KOPT-K1 (cell line): ENCODE measurements around the gene SLC32A1.

Experiments
- H3K27ac ChIP-seq: fragments of 200-600 bp; sonication (generic); 2 replicates; pipeline ENCODE4 v1.5.1; 2016; ENCODE audit warnings: antibody characterized with exemption, mild to moderate bottlenecking, low read depth, low read length; ENCODE audit not compliant: poor library complexity, severe bottlenecking
- H3K36me3 ChIP-seq: fragments of 200-600 bp; sonication (generic); 2 replicates; pipeline ENCODE4 v1.5.1; 2017; ENCODE audit warnings: antibody characterized with exemption, mild to moderate bottlenecking, low read length, moderate library complexity; ENCODE audit not compliant: insufficient read depth
- H3K9me3 ChIP-seq: fragments of 200-600 bp; sonication (generic); 2 replicates; pipeline ENCODE4 v1.5.1; 2017; ENCODE audit warnings: antibody characterized with exemption, low read length, mild to moderate bottlenecking; ENCODE audit not compliant: insufficient read depth, poor library complexity, severe bottlenecking

SLC32A1 gene

GRCh38 chr20:38730167-38730988 is 6.1 kb downstream of the SLC32A1 start:
- Histone ChIP-seq H3K27ac (no peak overlapping the region), H3K9me3 (no peaks in the 10 kb centered on the region), H3K36me3 (no peaks in the 10 kb centered on the region)

- no peaks in the 10 kb centered on the region for H3K36me3 ChIP-seq
- H3K27ac ChIP-seq: no peak overlapping the region
- H3K9me3 ChIP-seq: no peaks in the 10 kb centered on the region
Observed at GRCh38 chr20:38730989-38731737, 6.9 kb downstream of the SLC32A1 start.

- H3K27ac ChIP-seq: no peak overlapping the region
- no peaks in the 10 kb centered on the region for H3K36me3 ChIP-seq
Observed at GRCh38 chr20:38731738-38732113, 7.4 kb downstream of the SLC32A1 start.

GRCh38 chr20:38732981-38733380 is 8.7 kb downstream of the SLC32A1 start:
- Histone ChIP-seq H3K27ac (no peak overlapping the region), H3K36me3 (no peaks in the 10 kb centered on the region), H3K9me3 (no peaks in the 10 kb centered on the region)

More at GRCh38 chr20:38731738-38732113, 7.4 kb downstream of the SLC32A1 start:
- H3K9me3 ChIP-seq: no peaks in the 10 kb centered on the region

- no peaks in the 10 kb centered on the region for H3K36me3 ChIP-seq
- no peak overlapping the region for H3K27ac ChIP-seq
- no peaks in the 10 kb centered on the region for H3K9me3 ChIP-seq
Observed at GRCh38 chr20:38735172-38735571, 10.9 kb downstream of the SLC32A1 start.

GRCh38 chr20:38737887-38738286 is 13.6 kb downstream of the SLC32A1 start:
- Histone ChIP-seq H3K36me3 (no peaks in the 10 kb centered on the region), H3K27ac (no peak overlapping the region)

GRCh38 chr20:38745757-38746156 is 21.5 kb downstream of the SLC32A1 start:
- H3K27ac ChIP-seq: no peak overlapping the region
- H3K9me3 ChIP-seq: no peaks in the 10 kb centered on the region
- H3K36me3 ChIP-seq: peaks cover 5% of the 10 kb centered on the region

More at GRCh38 chr20:38737887-38738286, 13.6 kb downstream of the SLC32A1 start:
- H3K9me3 ChIP-seq: no peaks in the 10 kb centered on the region

GRCh38 chr20:38747495-38748096 is 23.3 kb downstream of the SLC32A1 start:
- Histone ChIP-seq H3K36me3 (peaks cover 21% of the 10 kb centered on the region), H3K9me3 (no peaks in the 10 kb centered on the region), H3K27ac (peak overlapping the region; percentile 57)

GRCh38 chr20:38748097-38748860 is 24.0 kb downstream of the SLC32A1 start, which contains the start of gene ACTR5:
Gene ACTR5 (plus strand): TSS chr20:38748460. CDS start chr20:38748479, 19 bp downstream.
- Histone ChIP-seq H3K27ac (peak within 1 kb of the TSS; percentile 57), H3K9me3 (no peaks in the 10 kb centered on the region), H3K36me3 (peaks cover 28% of the 10 kb centered on the region)

- H3K27ac ChIP-seq: peak overlapping the region; percentile 57
- H3K9me3 ChIP-seq: no peaks in the 10 kb centered on the region
- H3K36me3 ChIP-seq: peaks cover 30% of the 10 kb centered on the region
Observed at GRCh38 chr20:38748861-38749149, 24.5 kb downstream of the SLC32A1 start.

GRCh38 chr20:38751360-38751976 is 27.2 kb downstream of the SLC32A1 start:
- Histone ChIP-seq H3K36me3 (peaks cover 55% of the 10 kb centered on the region), H3K9me3 (no peaks in the 10 kb centered on the region), H3K27ac (no peak overlapping the region)

- Histone ChIP-seq H3K36me3 (peaks cover 60% of the 10 kb centered on the region), H3K9me3 (no peaks in the 10 kb centered on the region)
Observed at GRCh38 chr20:38752029-38752428, 27.7 kb downstream of the SLC32A1 start.

GRCh38 chr20:38754924-38755323 is 30.6 kb downstream of the SLC32A1 start:
- Histone ChIP-seq H3K9me3 (no peaks in the 10 kb centered on the region), H3K36me3 (peaks cover 88% of the 10 kb centered on the region), H3K27ac (no peak overlapping the region)

More at GRCh38 chr20:38752029-38752428, 27.7 kb downstream of the SLC32A1 start:
- H3K27ac ChIP-seq: no peak overlapping the region

GRCh38 chr20:38755324-38755910 is 31.1 kb downstream of the SLC32A1 start:
- H3K9me3 ChIP-seq: no peaks in the 10 kb centered on the region
- H3K36me3 ChIP-seq: peaks cover 92% of the 10 kb centered on the region
- no peak overlapping the region for H3K27ac ChIP-seq
